ENCODE measurements around the gene BEAN1. TPM values are rescaled to one million over a fixed set of nuclear protein-coding genes. Genes with fewer than 3 reads are reported as not detected.
A peak's percentile ranks its signal among the peaks of the same experiment; 100 is the strongest.

BEAN1 gene
- total RNA-seq, 4 donors from 2014 or later, result 0.23 to 1.8 (median 0.76) TPM; not detected in 1

DNA sequence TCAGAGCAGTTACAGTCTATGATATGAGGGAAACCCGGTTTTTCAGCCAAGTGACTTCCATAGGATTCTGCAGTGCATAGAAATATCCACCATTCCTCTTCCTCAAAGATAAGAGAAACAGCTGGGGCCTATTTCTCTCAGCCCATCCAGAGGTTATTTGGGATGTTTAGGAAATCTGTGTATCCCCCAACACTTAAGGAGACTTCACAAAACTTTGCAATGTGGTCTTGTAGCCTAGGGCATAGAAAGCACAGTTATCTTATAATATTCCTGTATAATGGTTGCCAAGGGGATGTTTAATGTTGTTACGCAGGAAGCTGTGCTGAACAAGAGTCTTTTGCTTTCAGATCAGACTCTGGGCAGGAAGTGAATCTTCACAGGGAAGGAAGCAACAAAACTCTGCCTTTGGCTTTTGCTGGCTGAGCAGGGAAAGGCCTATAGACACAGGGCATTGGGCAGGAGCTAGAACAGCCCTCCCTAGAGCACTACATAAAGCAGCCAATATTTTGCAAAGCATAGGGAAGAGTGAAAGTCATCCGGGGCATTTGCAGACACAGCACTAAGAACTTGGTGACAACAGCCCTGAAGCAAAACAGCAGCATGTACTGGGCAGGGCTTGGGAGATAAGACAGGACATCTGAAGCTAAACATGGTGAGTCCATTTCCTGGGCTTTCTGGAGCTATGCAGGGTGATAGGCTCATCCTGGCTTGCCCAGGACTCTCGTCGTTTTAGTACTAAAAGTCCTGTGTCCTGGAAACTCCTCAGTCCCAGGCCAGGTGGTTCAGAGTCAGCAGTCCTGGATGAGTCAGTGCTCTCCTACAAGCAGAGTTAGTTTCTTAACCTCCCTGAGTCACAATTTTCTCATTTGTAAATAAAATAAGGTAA is 18.7 kb upstream of the BEAN1 start:
- H3K27me3 ChIP-seq, result peaks cover 0 to 19% (median 0%) of the 10 kb centered on the region in 4 donors
- H3K9me3 ChIP-seq, result peaks cover 0 to 5% (median 0%) of the 10 kb centered on the region in 3 donors
- H3K4me1 ChIP-seq, result peaks cover 10 to 34% (median 16%) of the 10 kb centered on the region in 3 donors
- WGBS, 2 donors, result 32 to 48% methylated on average over 5 of the region's 5 CpGs
- TF ChIP-seq CTCF (IDR thresholded peaks at IDR 0.05), result no peak
- no peak for TF ChIP-seq POLR2A (IDR thresholded peaks at IDR 0.05)
- peaks cover 0 to 9% (median 0%) of the 10 kb centered on the region in 3 donors for H3K36me3 ChIP-seq
- H3K27ac ChIP-seq, result peak overlapping the region; percentile 32 to 76 (median 67)
- DNase-seq, result no peak
- intact Hi-C loops (cut with DNase I), result no loop called here
- H3K4me3 ChIP-seq, result peak overlapping the region in 2 of 4 donors; percentile 6 to 19

DNA sequence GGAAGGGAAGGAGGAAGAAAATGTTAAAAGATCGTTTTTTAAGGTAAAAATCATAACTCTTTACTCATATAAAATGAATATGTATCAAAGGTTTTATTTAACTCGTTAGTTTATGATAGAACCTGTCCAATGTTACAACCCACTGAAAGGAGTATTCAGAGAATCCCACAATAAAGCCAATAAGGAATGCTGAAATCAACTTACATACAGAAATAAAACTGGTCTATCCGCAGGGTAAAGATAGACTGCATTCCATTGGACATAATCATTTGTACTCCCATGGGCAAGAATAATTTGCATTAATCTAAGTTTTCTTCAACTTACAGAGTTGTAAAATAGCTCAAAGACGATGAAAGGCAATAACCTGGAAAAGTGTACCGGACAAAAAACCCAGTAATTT is 17.9 kb upstream of the BEAN1 start:
- Histone ChIP-seq H3K27ac (peak overlapping the region in 3 of 4 donors; percentile 32 to 76 (median 69)), H3K4me1 (peaks cover 10 to 34% (median 16%) of the 10 kb centered on the region in 3 donors), H3K9me3 (peaks cover 0 to 5% (median 0%) of the 10 kb centered on the region in 3 donors), H3K27me3 (peaks cover 0 to 19% (median 0%) of the 10 kb centered on the region in 4 donors), H3K36me3 (peaks cover 0 to 1% (median 0%) of the 10 kb centered on the region in 3 donors), H3K4me3 (no peak overlapping the region)
- intact Hi-C loops (cut with DNase I), result no loop called here
- TF ChIP-seq CTCF (IDR thresholded peaks at IDR 0.05) (no peak), POLR2A (IDR thresholded peaks at IDR 0.05) (no peak)
- WGBS, 2 donors, result 35 to 39% methylated on average over 5 of the region's 5 CpGs
- DNase-seq, result no peak

GRCh38 chr16:66412182-66412581 is 14.9 kb upstream of the BEAN1 start:
- no peaks in the 10 kb centered on the region for H3K9me3 ChIP-seq
- no peaks in the 10 kb centered on the region for H3K27me3 ChIP-seq
- no peak overlapping the region for H3K27ac ChIP-seq
- H3K36me3 ChIP-seq, result no peaks in the 10 kb centered on the region
- no peak overlapping the region for H3K4me3 ChIP-seq
- TF ChIP-seq POLR2A (IDR thresholded peaks at IDR 0.05) (no peak), CTCF (IDR thresholded peaks at IDR 0.05) (no peak)
- H3K4me1 ChIP-seq, result peaks cover 4 to 24% (median 12%) of the 10 kb centered on the region in 3 donors
- intact Hi-C loops (cut with DNase I), result no loop called here
- no peak for DNase-seq

DNA sequence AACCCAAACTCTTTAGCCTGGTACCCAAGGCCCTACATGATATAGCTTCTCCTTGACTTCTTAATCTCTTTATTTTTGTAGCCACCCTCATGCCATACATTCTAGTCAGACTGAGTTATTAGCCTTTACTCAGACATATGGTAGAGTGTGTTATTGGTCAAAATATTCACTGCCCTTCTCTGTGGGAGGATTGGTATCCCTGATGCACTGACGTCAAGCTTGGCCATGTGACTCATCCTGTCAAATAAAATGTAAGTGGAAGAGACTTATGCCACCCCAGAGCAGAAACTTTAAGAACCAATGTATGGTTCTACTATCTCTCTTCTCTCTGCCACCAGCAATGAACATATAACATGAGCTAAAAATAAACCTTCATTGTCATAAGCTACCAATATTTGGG is 12.2 kb upstream of the BEAN1 start:
- no peak overlapping the region for H3K4me3 ChIP-seq
- no peak overlapping the region for H3K27ac ChIP-seq
- DNase-seq, result no peak
- H3K9me3 ChIP-seq, result no peaks in the 10 kb centered on the region
- WGBS, 2 donors, result 67% methylated on average over 1 of the region's 1 CpG; no CpG with 5 or more reads in 1 of the 2 donors
- TF ChIP-seq CTCF (IDR thresholded peaks at IDR 0.05) (no peak), POLR2A (IDR thresholded peaks at IDR 0.05) (no peak)
- H3K4me1 ChIP-seq, result no peaks in the 10 kb centered on the region
- intact Hi-C loops (cut with DNase I), result no loop called here
- no peaks in the 10 kb centered on the region for H3K36me3 ChIP-seq
- H3K27me3 ChIP-seq, result peaks cover 0 to 6% (median 0%) of the 10 kb centered on the region in 4 donors

DNA sequence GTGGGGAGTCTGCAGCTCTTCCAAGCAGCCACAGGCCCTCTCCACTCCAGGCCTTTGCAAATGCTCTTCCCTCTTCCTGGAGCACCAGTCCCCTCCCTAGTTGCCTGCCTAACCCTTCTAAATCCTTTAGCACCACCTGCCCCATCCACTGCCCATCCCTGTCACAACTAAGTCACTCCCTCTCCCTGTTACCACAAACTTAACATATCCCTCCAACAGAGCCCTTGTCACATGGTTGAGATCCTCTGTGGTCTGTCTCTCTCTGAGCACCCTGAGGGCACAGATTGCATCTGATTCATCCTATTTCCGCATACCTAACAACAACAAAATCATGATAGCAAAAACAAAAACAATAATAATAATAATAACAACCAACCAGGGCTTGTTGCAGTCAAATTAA is 11.0 kb upstream of the BEAN1 start:
- 94 to 100% methylated on average over 1 of the region's 1 CpG for WGBS, 2 donors
- TF ChIP-seq CTCF (IDR thresholded peaks at IDR 0.05) (no peak), POLR2A (IDR thresholded peaks at IDR 0.05) (no peak)
- DNase-seq, result no peak

More for the DNA sequence above, 11.0 kb upstream of the BEAN1 start:
- Histone ChIP-seq H3K4me3 (no peak overlapping the region), H3K27ac (no peak overlapping the region), H3K9me3 (no peaks in the 10 kb centered on the region), H3K36me3 (no peaks in the 10 kb centered on the region), H3K4me1 (no peaks in the 10 kb centered on the region), H3K27me3 (peaks cover 0 to 8% (median 0%) of the 10 kb centered on the region in 4 donors)
- intact Hi-C loops (cut with DNase I), result no loop called here

Data from esophagus squamous epithelium (tissue), 5 donors.